ENCODE data around the gene ST14. TPM values are rescaled to one million over a fixed set of nuclear protein-coding genes. Genes with fewer than 3 reads are reported as not detected.
A peak's percentile ranks its signal among the peaks of the same experiment; 100 is the strongest.
"Not testable (repeated sequence)": the region's sequence is repeated elsewhere in the genome, so short reads cannot be mapped to it uniquely, and the experiment has no call there.

The ST14 gene
- total RNA-seq, 4 donors from 2014 or later = 104 to 469 (median 424) TPM

- no peak for DNase-seq
- TF ChIP-seq, protein P1, sequence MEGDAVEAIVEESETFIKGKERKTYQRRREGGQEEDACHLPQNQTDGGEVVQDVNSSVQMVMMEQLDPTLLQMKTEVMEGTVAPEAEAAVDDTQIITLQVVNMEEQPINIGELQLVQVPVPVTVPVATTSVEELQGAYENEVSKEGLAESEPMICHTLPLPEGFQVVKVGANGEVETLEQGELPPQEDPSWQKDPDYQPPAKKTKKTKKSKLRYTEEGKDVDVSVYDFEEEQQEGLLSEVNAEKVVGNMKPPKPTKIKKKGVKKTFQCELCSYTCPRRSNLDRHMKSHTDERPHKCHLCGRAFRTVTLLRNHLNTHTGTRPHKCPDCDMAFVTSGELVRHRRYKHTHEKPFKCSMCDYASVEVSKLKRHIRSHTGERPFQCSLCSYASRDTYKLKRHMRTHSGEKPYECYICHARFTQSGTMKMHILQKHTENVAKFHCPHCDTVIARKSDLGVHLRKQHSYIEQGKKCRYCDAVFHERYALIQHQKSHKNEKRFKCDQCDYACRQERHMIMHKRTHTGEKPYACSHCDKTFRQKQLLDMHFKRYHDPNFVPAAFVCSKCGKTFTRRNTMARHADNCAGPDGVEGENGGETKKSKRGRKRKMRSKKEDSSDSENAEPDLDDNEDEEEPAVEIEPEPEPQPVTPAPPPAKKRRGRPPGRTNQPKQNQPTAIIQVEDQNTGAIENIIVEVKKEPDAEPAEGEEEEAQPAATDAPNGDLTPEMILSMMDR (IDR thresholded peaks at IDR 0.05) = no peak
- TF ChIP-seq POLR2A (IDR thresholded peaks at IDR 0.05) = no peak
- H3K27ac ChIP-seq = peak overlapping the region in 3 of 4 donors; percentile 39 to 61 (median 60)
- H3K9me3 ChIP-seq = no peaks in the 10 kb centered on the region
- peaks cover 0 to 6% (median 0%) of the 10 kb centered on the region in 3 donors for H3K36me3 ChIP-seq
- no peaks in the 10 kb centered on the region for H3K27me3 ChIP-seq
- H3K4me3 ChIP-seq = no peak overlapping the region
- H3K4me1 ChIP-seq = peaks cover 0 to 69% (median 0%) of the 10 kb centered on the region in 4 donors
These were observed 12.0 kb downstream of the ST14 start for GRCh38 chr11:130171534-130171933.

DNA sequence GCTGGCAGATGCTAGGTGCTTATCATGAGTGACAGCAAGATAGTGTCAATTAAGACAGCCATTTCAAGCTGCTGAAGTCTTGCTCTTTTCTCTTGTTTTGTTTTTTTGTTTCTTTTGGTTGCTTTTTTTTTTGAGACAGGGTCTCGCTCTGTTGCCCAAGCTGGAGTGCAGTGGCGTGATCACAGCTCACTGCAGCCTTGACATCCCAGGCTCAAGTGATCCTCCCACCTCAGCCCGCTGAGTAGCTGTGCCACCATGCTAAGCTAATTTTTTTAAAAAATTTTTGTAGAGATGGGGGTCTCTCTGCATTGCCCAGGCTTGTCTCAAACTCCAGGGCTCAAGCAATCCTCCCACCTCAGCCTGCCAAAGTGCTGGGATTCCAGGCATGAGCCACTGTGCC, 12.4 kb downstream of the ST14 start:
- not testable (repeated sequence) for DNase-seq, H3K27me3 ChIP-seq, H3K36me3 ChIP-seq, H3K4me3 ChIP-seq, H3K9me3 ChIP-seq
- Histone ChIP-seq H3K4me1 (peaks cover 0 to 70% (median 0%) of the 10 kb centered on the region in 4 donors), H3K27ac (peak overlapping the region in 3 of 4 donors; percentile 39 to 61 (median 60))

DNA sequence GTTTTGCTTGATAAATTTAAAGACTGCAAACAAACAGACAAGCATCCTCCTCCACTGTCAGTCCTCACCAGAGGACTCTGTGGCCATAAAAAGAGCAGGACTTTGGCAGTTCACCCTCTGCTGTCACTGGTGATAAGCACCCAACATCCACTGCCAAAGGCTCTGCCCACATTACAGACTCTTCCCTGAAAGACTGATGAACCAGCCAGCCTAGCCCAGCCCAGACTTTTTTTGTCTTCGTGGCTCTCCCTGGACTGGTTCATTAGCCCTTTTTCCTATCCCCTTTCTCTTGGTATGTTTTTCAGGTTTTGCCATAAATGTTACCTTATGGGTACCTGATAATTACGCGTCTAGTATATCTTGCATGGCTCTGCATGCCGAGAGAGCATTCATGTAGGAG, 15.1 kb downstream of the ST14 start:
- Histone ChIP-seq H3K27ac (no peak overlapping the region), H3K9me3 (no peaks in the 10 kb centered on the region), H3K4me3 (no peak overlapping the region), H3K27me3 (no peaks in the 10 kb centered on the region), H3K36me3 (peaks cover 0 to 6% (median 0%) of the 10 kb centered on the region in 3 donors), H3K4me1 (peaks cover 3 to 68% (median 13%) of the 10 kb centered on the region in 4 donors)
- TF ChIP-seq, protein P1 (IDR thresholded peaks at IDR 0.05) = no peak
- DNase-seq = no peak

DNA sequence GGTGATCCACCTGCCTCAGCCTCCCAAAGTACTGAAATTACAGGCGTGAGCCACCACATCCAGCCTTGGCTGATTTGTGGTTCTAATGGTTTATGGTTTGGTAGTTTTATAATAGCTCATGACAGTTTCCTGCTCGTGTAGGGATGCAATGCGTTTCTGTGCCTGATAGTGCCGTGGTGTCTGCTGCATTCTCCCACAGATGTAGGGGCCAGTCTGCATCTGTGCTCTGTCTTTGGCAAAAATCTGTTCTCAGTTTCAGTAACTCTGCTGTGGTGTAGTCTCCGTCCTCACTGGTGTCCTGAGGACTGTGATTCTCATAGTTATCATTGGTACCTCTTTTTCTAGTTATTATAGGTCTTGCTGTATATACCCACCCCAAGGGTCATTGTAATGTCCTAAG, 16.3 kb downstream of the ST14 start:
- Histone ChIP-seq H3K27ac (peak overlapping the region in 1 of 4 donors; percentile 21), H3K4me3 (no peak overlapping the region), H3K36me3 (peaks cover 0 to 6% (median 0%) of the 10 kb centered on the region in 3 donors), H3K27me3 (no peaks in the 10 kb centered on the region), H3K4me1 (peaks cover 3 to 66% (median 19%) of the 10 kb centered on the region in 4 donors), H3K9me3 (no peaks in the 10 kb centered on the region)
- DNase-seq = no peak
- TF ChIP-seq POLR2A (IDR thresholded peaks at IDR 0.05) = no peak
- TF ChIP-seq, protein P1 (IDR thresholded peaks at IDR 0.05) = no peak

GRCh38 chr11:130177782-130178181, 18.2 kb downstream of the ST14 start:
- Histone ChIP-seq H3K4me1 (peaks cover 3 to 59% (median 24%) of the 10 kb centered on the region in 4 donors), H3K9me3 (no peaks in the 10 kb centered on the region), H3K27me3 (no peaks in the 10 kb centered on the region), H3K27ac (peak overlapping the region in 3 of 4 donors; percentile 89 to 97 (median 97)), H3K36me3 (peaks cover 0 to 6% (median 0%) of the 10 kb centered on the region in 3 donors), H3K4me3 (no peak overlapping the region)
- peak in 1 of 3 donors; percentile 49 for DNase-seq
- TF ChIP-seq, protein P1 (IDR thresholded peaks at IDR 0.05) = no peak
- TF ChIP-seq POLR2A (IDR thresholded peaks at IDR 0.05) = no peak

- TF ChIP-seq POLR2A (IDR thresholded peaks at IDR 0.05) = no peak
- TF ChIP-seq, protein P1 (IDR thresholded peaks at IDR 0.05) = no peak
- peaks cover 3 to 56% (median 26%) of the 10 kb centered on the region in 4 donors for H3K4me1 ChIP-seq
- H3K27ac ChIP-seq = peak overlapping the region; percentile 74 to 97 (median 93)
- H3K36me3 ChIP-seq = peaks cover 0 to 6% (median 0%) of the 10 kb centered on the region in 3 donors
- H3K27me3 ChIP-seq = no peaks in the 10 kb centered on the region
- no peak overlapping the region for H3K4me3 ChIP-seq
- peak in 2 of 3 donors; percentile 63 to 75 for DNase-seq
- no peaks in the 10 kb centered on the region for H3K9me3 ChIP-seq
These were observed 19.1 kb downstream of the ST14 start for GRCh38 chr11:130178441-130179339.

Data from Peyer's patch (tissue), 4 donors.